Measurements from ENCODE around the gene ZMYM5. TPM values are rescaled to one million over a fixed set of nuclear protein-coding genes. Genes with fewer than 3 reads are reported as not detected.

ZMYM5 gene
- total and polyA plus RNA-seq, 2 of the 13 experiments (the other 11 are each of a cell fraction or from before 2014, with no cell fraction given): 7.8 to 9.4 TPM

- TF ChIP-seq FOXK2 (IDR thresholded peaks at IDR 0.05) (no peak), ZNF687 (CRISPR knock-in tag; IDR thresholded peaks at IDR 0.05) (peak; percentile 88), ZNF878 (CRISPR knock-in tag; IDR thresholded peaks at IDR 0.05) (no peak), HOXA7 (CRISPR knock-in tag; IDR thresholded peaks at IDR 0.05) (no peak), NCOA2 (CRISPR knock-in tag; IDR thresholded peaks at IDR 0.05) (peak; percentile 35; the same call in 1 of the 2 replicates), ZNF556 (CRISPR knock-in tag; IDR thresholded peaks at IDR 0.05; ENCODE audit: borderline replicate concordance) (no peak), SMARCE1 (IDR thresholded peaks at IDR 0.05; ENCODE audit: borderline replicate concordance) (no peak), JUNB (CRISPR knock-in tag; IDR thresholded peaks at IDR 0.05; ENCODE audit: borderline replicate concordance) (no peak), ZNF501 (CRISPR knock-in tag; IDR thresholded peaks at IDR 0.05) (peak; percentile 94), ZNF775 (CRISPR knock-in tag; IDR thresholded peaks at IDR 0.05; ENCODE audit: borderline replicate concordance) (no peak), ZNF101 (CRISPR knock-in tag; IDR thresholded peaks at IDR 0.05; ENCODE audit: borderline replicate concordance, low read depth) (no peak), ZNF138 (CRISPR knock-in tag; IDR thresholded peaks at IDR 0.05; ENCODE audit: low read depth) (peak; percentile 75; the same call in 1 of the 2 replicates), RBM39 (IDR thresholded peaks at IDR 0.05; ENCODE audit: low read depth, low read length, poor library complexity, severe bottlenecking) (no peak), ZNF337 (CRISPR knock-in tag; IDR thresholded peaks at IDR 0.05; ENCODE audit: borderline replicate concordance, low read depth) (no peak), CENPT (CRISPR knock-in tag; IDR thresholded peaks at IDR 0.05; ENCODE audit: low read depth) (no peak), GABPA (IDR thresholded peaks at IDR 0.05; ENCODE audit: low read depth, low read length) (no peak), GABPA (CRISPR knock-in tag; IDR thresholded peaks at IDR 0.05; ENCODE audit: low read depth) (no peak), PITX1 (CRISPR knock-in tag; IDR thresholded peaks at IDR 0.05) (no peak; the same call in 1 of the 2 replicates), GATAD2A (CRISPR knock-in tag; IDR thresholded peaks at IDR 0.05) (peak; percentile 54; the same call in 1 of the 2 replicates), RAD51 (IDR thresholded peaks at IDR 0.05; ENCODE audit: borderline replicate concordance) (no peak), ZBTB25 (CRISPR knock-in tag; IDR thresholded peaks at IDR 0.05) (peak; percentile 52; the same call in 1 of the 2 replicates), ZNF546 (CRISPR knock-in tag; conservative IDR thresholded peaks at IDR 0.05) (0 out of 2 replicates have a peak, but pooled peaks have one; percentile 32), ZNF547 (CRISPR knock-in tag; IDR thresholded peaks at IDR 0.05) (no peak), MAF1 (CRISPR knock-in tag; IDR thresholded peaks at IDR 0.05; ENCODE audit: borderline replicate concordance) (no peak), ZNF605 (CRISPR knock-in tag; IDR thresholded peaks at IDR 0.05) (no peak)
- TF ChIP-seq, protein P1, sequence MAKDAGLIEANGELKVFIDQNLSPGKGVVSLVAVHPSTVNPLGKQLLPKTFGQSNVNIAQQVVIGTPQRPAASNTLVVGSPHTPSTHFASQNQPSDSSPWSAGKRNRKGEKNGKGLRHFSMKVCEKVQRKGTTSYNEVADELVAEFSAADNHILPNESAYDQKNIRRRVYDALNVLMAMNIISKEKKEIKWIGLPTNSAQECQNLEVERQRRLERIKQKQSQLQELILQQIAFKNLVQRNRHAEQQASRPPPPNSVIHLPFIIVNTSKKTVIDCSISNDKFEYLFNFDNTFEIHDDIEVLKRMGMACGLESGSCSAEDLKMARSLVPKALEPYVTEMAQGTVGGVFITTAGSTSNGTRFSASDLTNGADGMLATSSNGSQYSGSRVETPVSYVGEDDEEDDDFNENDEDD (CRISPR knock-in tag; IDR thresholded peaks at IDR 0.05; ENCODE audit: borderline replicate concordance): peak; percentile 42; the same call in 1 of the 2 replicates
These were observed at the start of gene ZMYM5 (continued) for GRCh38 chr13:19863323-19864023.

Measured in HepG2 (cell line).